ENCODE measurements around the gene NR2C2. TPM values are rescaled to one million over a fixed set of nuclear protein-coding genes. Genes with fewer than 3 reads are reported as not detected.

The NR2C2 gene
- total and polyA plus RNA-seq, 8 donors = 5.0 to 73.6 (median 15.5) TPM

- WGBS, 5 donors = 79 to 88% (median 86%) methylated on average over 11 of the region's 11 CpGs
- peaks cover 53 to 100% (median 100%) of the 10 kb centered on the region in 4 donors for H3K36me3 ChIP-seq
- no peaks in the 10 kb centered on the region for H3K4me1 ChIP-seq
- TF ChIP-seq POLR2A (IDR thresholded peaks at IDR 0.05) (no peak), EP300 (IDR thresholded peaks at IDR 0.05) (no peak), POLR2AphosphoS5 (IDR thresholded peaks at IDR 0.05) (no peak), CTCF (IDR thresholded peaks at IDR 0.05) (no peak)
- no peaks in the 10 kb centered on the region for H3K27me3 ChIP-seq
- H3K4me3 ChIP-seq = no peak overlapping the region
- H3K9me3 ChIP-seq = no peaks in the 10 kb centered on the region
- intact Hi-C loops (cut with DNase I; ENCODE audit: low total_unique reads) = no loop called here
- H3K27ac ChIP-seq = no peak overlapping the region
- no peak for DNase-seq
These were observed 96.2 kb downstream of the NR2C2 start for GRCh38 chr3:15043408-15044171.

GRCh38 chr3:15044326-15044725 lies 96.9 kb downstream of the NR2C2 start:
- no peaks in the 10 kb centered on the region for H3K27me3 ChIP-seq
- H3K4me3 ChIP-seq = no peak overlapping the region
- no peaks in the 10 kb centered on the region for H3K9me3 ChIP-seq
- TF ChIP-seq CTCF (IDR thresholded peaks at IDR 0.05) (no peak), POLR2A (IDR thresholded peaks at IDR 0.05) (no peak), POLR2AphosphoS5 (IDR thresholded peaks at IDR 0.05) (no peak), EP300 (IDR thresholded peaks at IDR 0.05) (no peak)
- DNase-seq = no peak
- H3K27ac ChIP-seq = no peak overlapping the region
- intact Hi-C loops (cut with DNase I; ENCODE audit: low total_unique reads) = no loop called here
- H3K36me3 ChIP-seq = peaks cover 54 to 100% (median 100%) of the 10 kb centered on the region in 4 donors
- WGBS, 5 donors = 74 to 81% (median 78%) methylated on average over 7 of the region's 7 CpGs
- H3K4me1 ChIP-seq = no peaks in the 10 kb centered on the region

- Histone ChIP-seq H3K4me3 (no peak overlapping the region), H3K27me3 (no peaks in the 10 kb centered on the region), H3K27ac (no peak overlapping the region), H3K36me3 (peaks cover 49 to 100% (median 100%) of the 10 kb centered on the region in 4 donors), H3K9me3 (no peaks in the 10 kb centered on the region), H3K4me1 (no peaks in the 10 kb centered on the region)
- 55 to 90% (median 67%) methylated on average over 1 of the region's 1 CpG for WGBS, 5 donors
- DNase-seq = no peak
- intact Hi-C loops (cut with DNase I; ENCODE audit: low total_unique reads) = no loop called here
- TF ChIP-seq POLR2AphosphoS5 (IDR thresholded peaks at IDR 0.05) (no peak), POLR2A (IDR thresholded peaks at IDR 0.05) (no peak), EP300 (IDR thresholded peaks at IDR 0.05) (no peak)
These were observed 98.3 kb downstream of the NR2C2 start for GRCh38 chr3:15045667-15046066.

GRCh38 chr3:15049584-15049983 lies 102.2 kb downstream of the NR2C2 start:
- Histone ChIP-seq H3K27ac (no peak overlapping the region), H3K9me3 (no peaks in the 10 kb centered on the region), H3K36me3 (peaks cover 41 to 96% (median 91%) of the 10 kb centered on the region in 4 donors), H3K4me3 (no peak overlapping the region), H3K27me3 (no peaks in the 10 kb centered on the region), H3K4me1 (peaks cover 0 to 4% (median 0%) of the 10 kb centered on the region in 4 donors)
- TF ChIP-seq POLR2A (IDR thresholded peaks at IDR 0.05) (no peak), EP300 (IDR thresholded peaks at IDR 0.05) (no peak), POLR2AphosphoS5 (IDR thresholded peaks at IDR 0.05) (no peak), CTCF (IDR thresholded peaks at IDR 0.05) (no peak)
- no peak for DNase-seq
- intact Hi-C loops (cut with DNase I; ENCODE audit: low total_unique reads) = no loop called here
- 86 to 96% (median 90%) methylated on average over 2 of the region's 2 CpGs for WGBS, 5 donors
